PC-9 (cell line): ENCODE measurements around the gene VASH2. TPM values are rescaled to one million over a fixed set of nuclear protein-coding genes. Genes with fewer than 3 reads are reported as not detected.

Experiments used
- BruUV-seq: library from RNA; stranded (reverse); fragments of 400-500 nt; replicated peaks from 2 replicates; lab custom pipeline; 2021; lab: Mats Ljungman, UMichigan
- CTCF ChIA-PET: fragments of 300-600 bp; sonication (Branson Sonifier 250); formaldehyde crosslinking; loops from one replicate; lab custom pipeline; 2022; ENCODE audit warnings: antibody characterized with exemption; lab: Charles Lee
- POLR2A ChIA-PET: fragments of 300-600 bp; sonication (Branson Sonifier 250); formaldehyde crosslinking; loops from one replicate; lab custom pipeline; 2022; ENCODE audit warnings: antibody characterized with exemption; ENCODE audit not compliant: unreplicated experiment; lab: Charles Lee
- DNase-seq, 2 experiments: peaks; one replicate each; pipeline versions ENCODE4 v3.0.0 to v3.0.0-alpha.2; 2015 to 2022; ENCODE audit warnings: mixed read lengths in 1 of 2
- H2AFZ ChIP-seq: fragments of 200-600 bp; sonication (generic); 2 replicates; pipeline ENCODE4 v1.8.1; 2017; ENCODE audit warnings: antibody characterized with exemption
- H3F3A ChIP-seq: fragments of 200-600 bp; sonication (generic); 2 replicates; pipeline ENCODE4 v1.8.1; 2017; ENCODE audit warnings: antibody characterized with exemption, mild to moderate bottlenecking, low read depth; ENCODE audit not compliant: insufficient read depth
- H3K27ac ChIP-seq: fragments of 200-600 bp; sonication (generic); 2 replicates; pipeline ENCODE4 v1.6.1; 2016; ENCODE audit warnings: mixed run types
- H3K27me3 ChIP-seq: fragments of 200-600 bp; sonication (generic); 2 replicates; pipeline ENCODE4 v1.6.1; 2016; ENCODE audit warnings: low read depth, mixed run types; ENCODE audit not compliant: insufficient read depth
- H3K36me3 ChIP-seq: fragments of 200-600 bp; sonication (generic); 2 replicates; pipeline ENCODE4 v1.6.1; 2016; ENCODE audit warnings: low read depth, mixed run types
- H3K4me1 ChIP-seq: fragments of 200-600 bp; sonication (generic); replicated peaks from 2 replicates; pipeline ENCODE4 v1.6.1; 2016; ENCODE audit warnings: mixed run types; ENCODE audit not compliant: insufficient read depth
- H3K4me2 ChIP-seq: fragments of 200-600 bp; sonication (generic); 2 replicates; pipeline ENCODE4 v1.6.1; 2017; ENCODE audit warnings: mixed run types
- H3K4me3 ChIP-seq: fragments of 200-600 bp; sonication (generic); 2 replicates; pipeline ENCODE4 v1.6.1; 2016; ENCODE audit warnings: mixed run types
- H3K79me2 ChIP-seq: fragments of 200-600 bp; sonication (generic); 2 replicates; pipeline ENCODE4 v1.6.1; 2017; ENCODE audit warnings: low read depth, mixed run types
- H3K9me2 ChIP-seq: fragments of 200-600 bp; sonication (generic); 2 replicates; pipeline ENCODE4 v1.8.1; 2017; ENCODE audit warnings: mild to moderate bottlenecking; ENCODE audit not compliant: insufficient read depth
- H3K9me3 ChIP-seq: fragments of 200-600 bp; sonication (generic); 2 replicates; pipeline ENCODE4 v1.8.1; 2016; ENCODE audit warnings: low read depth; ENCODE audit not compliant: insufficient read depth
- H4K20me1 ChIP-seq: fragments of 200-600 bp; sonication (generic); 2 replicates; pipeline ENCODE4 v1.8.1; 2017; ENCODE audit not compliant: insufficient read depth
- EZH2 ChIP-seq: fragments of 200-600 bp; sonication (generic); IDR thresholded peaks from 2 replicates; pipeline ENCODE4 v1.8.0; 2017; ENCODE audit warnings: antibody characterized with exemption, low read depth
- intact Hi-C: fragments of 100-400 bp; cut with micrococcal nuclease; formaldehyde crosslinking; loops from one replicate; pipeline ENCODE4 v1.10.0; 2022; ENCODE audit not compliant: unreplicated experiment
- total RNA-seq: library from RNA; stranded (reverse); gene quantifications from 2 replicates; pipeline ENCODE4 v1.2.3, GENCODE V29; 2021
- TF ChIP-seq, protein P1 (sequence below): fragments of 200-600 bp; sonication (generic); conservative IDR thresholded peaks from 2 replicates; pipeline ENCODE4 v1.6.1; 2017; ENCODE audit warnings: mixed run types, antibody characterized with exemption, mild to moderate bottlenecking, moderate library complexity

The VASH2 gene
- total RNA-seq, 1 experiment from 2014 or later = not detected

DNA sequence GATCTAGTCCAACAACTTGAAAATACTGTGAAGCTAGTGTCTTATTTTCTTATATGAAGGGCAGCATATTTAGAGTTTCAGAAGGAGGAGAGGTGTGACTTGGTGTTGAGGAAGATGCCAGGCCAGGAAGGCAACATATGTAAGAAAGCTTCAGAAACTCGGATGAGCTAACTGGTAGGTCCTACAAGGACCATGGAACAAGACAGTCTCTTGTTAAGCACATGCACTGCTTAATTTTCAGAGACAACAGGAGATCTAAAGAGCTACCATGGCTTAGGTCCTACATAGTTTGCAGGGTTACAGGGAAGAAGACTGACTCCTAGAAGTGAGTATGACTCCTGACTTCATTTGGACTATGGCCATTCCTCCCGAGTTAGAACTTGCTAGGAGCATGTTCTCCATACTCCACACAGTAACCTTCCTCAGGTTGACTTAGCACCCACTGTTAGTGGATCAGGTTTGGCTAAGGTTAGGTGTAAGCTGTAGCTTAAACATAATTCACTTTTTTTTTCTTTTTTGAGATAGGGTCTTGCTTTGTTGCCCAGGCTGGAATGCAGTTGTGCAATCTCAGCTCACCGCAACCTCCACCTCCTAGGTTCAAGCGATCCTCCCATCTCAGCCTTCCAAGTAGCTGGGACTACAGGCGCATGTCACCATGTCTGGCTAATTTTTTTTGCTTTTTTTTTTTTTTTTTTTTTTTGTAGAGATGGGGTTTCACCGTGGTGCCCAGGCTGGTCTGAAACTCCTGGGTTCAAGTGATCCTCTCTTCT lies 34.4 kb downstream of the VASH2 start:
- H3K4me3 ChIP-seq = no peak overlapping the region
- H3K4me1 ChIP-seq = no peaks in the 10 kb centered on the region
- H3K79me2 ChIP-seq = no peaks in the 10 kb centered on the region
- BruUV-seq = no TSS peak
- no peak for DNase-seq
- H4K20me1 ChIP-seq = no peaks in the 10 kb centered on the region
- TF ChIP-seq, protein P1, sequence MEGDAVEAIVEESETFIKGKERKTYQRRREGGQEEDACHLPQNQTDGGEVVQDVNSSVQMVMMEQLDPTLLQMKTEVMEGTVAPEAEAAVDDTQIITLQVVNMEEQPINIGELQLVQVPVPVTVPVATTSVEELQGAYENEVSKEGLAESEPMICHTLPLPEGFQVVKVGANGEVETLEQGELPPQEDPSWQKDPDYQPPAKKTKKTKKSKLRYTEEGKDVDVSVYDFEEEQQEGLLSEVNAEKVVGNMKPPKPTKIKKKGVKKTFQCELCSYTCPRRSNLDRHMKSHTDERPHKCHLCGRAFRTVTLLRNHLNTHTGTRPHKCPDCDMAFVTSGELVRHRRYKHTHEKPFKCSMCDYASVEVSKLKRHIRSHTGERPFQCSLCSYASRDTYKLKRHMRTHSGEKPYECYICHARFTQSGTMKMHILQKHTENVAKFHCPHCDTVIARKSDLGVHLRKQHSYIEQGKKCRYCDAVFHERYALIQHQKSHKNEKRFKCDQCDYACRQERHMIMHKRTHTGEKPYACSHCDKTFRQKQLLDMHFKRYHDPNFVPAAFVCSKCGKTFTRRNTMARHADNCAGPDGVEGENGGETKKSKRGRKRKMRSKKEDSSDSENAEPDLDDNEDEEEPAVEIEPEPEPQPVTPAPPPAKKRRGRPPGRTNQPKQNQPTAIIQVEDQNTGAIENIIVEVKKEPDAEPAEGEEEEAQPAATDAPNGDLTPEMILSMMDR = no peak
- TF ChIP-seq EZH2 = no peak
- no peak overlapping the region for H3K4me2 ChIP-seq
- H3F3A ChIP-seq = 0 out of 2 replicates have a peak, but pooled peaks cover 3% of the 10 kb centered on the region
- intact Hi-C loops = no loop called here
- no peak overlapping the region for H2AFZ ChIP-seq
- no peaks in the 10 kb centered on the region for H3K36me3 ChIP-seq
- ChIA-PET CTCF (interaction anchor here (0.6 kb wide), 1 partner anchor 519 kb away, joined by 11 read pairs; no protein-coding TSS in a partner anchor), POLR2A (no interaction called here)
- H3K27me3 ChIP-seq = no peaks in the 10 kb centered on the region
- H3K9me2 ChIP-seq = no peaks in the 10 kb centered on the region
- no peak overlapping the region for H3K27ac ChIP-seq
- no peaks in the 10 kb centered on the region for H3K9me3 ChIP-seq

DNA sequence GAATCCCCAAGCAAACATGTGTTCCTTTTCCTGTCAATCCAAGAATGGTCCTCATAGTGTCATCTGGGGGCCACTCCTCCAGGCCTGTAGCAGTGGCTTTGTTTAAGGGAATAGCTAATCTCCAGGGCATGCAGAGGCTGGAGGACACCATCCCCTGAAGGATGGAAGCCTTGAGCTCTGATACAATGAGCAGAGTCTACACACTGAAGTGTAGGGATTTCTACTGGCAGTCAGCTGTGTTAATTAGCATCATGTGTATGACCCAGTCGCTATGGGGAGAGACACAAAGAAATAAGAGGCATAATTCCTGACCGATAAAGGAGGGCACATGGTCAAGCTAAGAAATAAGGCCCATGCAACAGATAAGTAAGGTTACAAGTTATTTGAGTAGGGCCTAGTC lies 36.2 kb downstream of the VASH2 start:
- CTCF ChIA-PET = interaction anchor here (0.6 kb wide), 1 partner anchor 21 kb away, joined by 4 read pairs; no protein-coding TSS in a partner anchor

DNA sequence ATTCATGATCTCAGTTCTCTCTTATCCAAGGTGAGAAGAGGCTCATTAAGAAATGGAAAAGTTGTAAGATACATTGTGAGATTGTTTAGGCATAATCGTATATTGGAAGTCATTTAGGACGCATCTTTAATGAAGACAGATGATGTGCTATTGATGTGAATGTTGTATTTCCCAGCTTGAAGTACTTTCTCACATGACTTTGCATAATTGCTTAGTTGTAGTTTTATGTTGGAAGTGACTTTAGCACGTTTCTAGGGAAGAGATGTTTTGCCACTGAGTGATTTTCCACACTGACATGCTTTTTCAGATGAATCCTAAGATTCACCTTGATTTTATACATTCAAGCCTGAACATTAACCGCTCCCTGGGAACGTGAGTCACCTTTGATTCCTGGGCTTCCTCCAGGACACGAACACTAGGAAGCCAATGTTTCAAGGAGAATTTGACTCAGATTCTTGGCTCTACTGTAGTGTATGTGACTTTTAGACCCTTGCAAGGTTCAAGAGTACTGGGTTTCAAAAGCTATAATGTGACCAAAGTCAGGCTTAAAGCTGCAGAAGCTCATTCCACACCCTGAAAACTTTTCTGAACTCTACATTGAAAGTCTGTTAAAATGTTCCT lies 37.5 kb downstream of the VASH2 start:
- H2AFZ ChIP-seq = no peak overlapping the region
- H3K4me2 ChIP-seq = no peak overlapping the region
- intact Hi-C loops = no loop called here
- DNase-seq = no peak
- 0 out of 2 replicates have a peak, but pooled peaks cover 6% of the 10 kb centered on the region for H3F3A ChIP-seq
- POLR2A ChIA-PET = no interaction called here
- CTCF ChIA-PET = interaction anchor here (0.6 kb wide), 1 partner anchor 619 kb away, joined by 6 read pairs; no protein-coding TSS in a partner anchor
- TF ChIP-seq, protein P1 = no peak
- no peak for TF ChIP-seq EZH2
- BruUV-seq = no TSS peak
- H3K4me3 ChIP-seq = no peak overlapping the region
- 0 out of 2 replicates have a peak, but pooled peaks cover 6% of the 10 kb centered on the region for H3K36me3 ChIP-seq
- no peaks in the 10 kb centered on the region for H3K9me2 ChIP-seq
- no peaks in the 10 kb centered on the region for H3K27me3 ChIP-seq
- no peaks in the 10 kb centered on the region for H3K79me2 ChIP-seq
- H3K9me3 ChIP-seq = no peaks in the 10 kb centered on the region
- no peaks in the 10 kb centered on the region for H3K4me1 ChIP-seq
- no peak overlapping the region for H3K27ac ChIP-seq
- H4K20me1 ChIP-seq = no peaks in the 10 kb centered on the region

More for the DNA sequence above, 36.2 kb downstream of the VASH2 start:
- Histone ChIP-seq H3K4me3 (no peak overlapping the region), H3K27me3 (no peaks in the 10 kb centered on the region), H3K79me2 (no peaks in the 10 kb centered on the region), H3K9me3 (no peaks in the 10 kb centered on the region), H2AFZ (no peak overlapping the region), H3F3A (0 out of 2 replicates have a peak, but pooled peaks cover 6% of the 10 kb centered on the region), H3K4me1 (no peaks in the 10 kb centered on the region), H3K4me2 (no peak overlapping the region), H3K36me3 (no peaks in the 10 kb centered on the region), H4K20me1 (no peaks in the 10 kb centered on the region), H3K27ac (no peak overlapping the region), H3K9me2 (no peaks in the 10 kb centered on the region)
- no peak for DNase-seq
- POLR2A ChIA-PET = no interaction called here
- no TSS peak for BruUV-seq
- intact Hi-C loops = no loop called here
- TF ChIP-seq, protein P1 = no peak
- TF ChIP-seq EZH2 = no peak
